GM23338 (cell line): ENCODE data around the gene SH2D6.

Source experiments
- CTCF ChIP-seq, 2 experiments: fragments of 200-600 bp in 1 of 2; sonication (generic) in 1 of 2; conservative IDR thresholded peaks; 2 replicates each; pipeline versions ENCODE4 v1.5.1 to v1.6.1; 2016 to 2017; ENCODE audit warnings: antibody characterized with exemption in 2 of 2, low read depth in 2 of 2, mild to moderate bottlenecking in 2 of 2, moderate library complexity in 1 of 2
- EZH2 ChIP-seq: fragments of 200-600 bp; sonication (generic); IDR thresholded peaks from one replicate; pipeline ENCODE4 v1.8.0; 2017; ENCODE audit warnings: antibody characterized with exemption, mild to moderate bottlenecking, low read depth; ENCODE audit not compliant: unreplicated experiment
- EZH2phosphoT487 ChIP-seq: fragments of 200-600 bp; sonication (generic); IDR thresholded peaks from one replicate; pipeline ENCODE4 v1.8.1; 2018; ENCODE audit warnings: antibody characterized with exemption; ENCODE audit not compliant: unreplicated experiment
- JUNB ChIP-seq: IDR thresholded peaks from one replicate; pipeline ENCODE4 v1.6.1; 2016; ENCODE audit warnings: antibody characterized with exemption; ENCODE audit not compliant: unreplicated experiment
- POLR2AphosphoS5 ChIP-seq: IDR thresholded peaks from 2 replicates; pipeline ENCODE4 v1.6.1; 2016; ENCODE audit warnings: antibody characterized with exemption, low read depth
- TF ChIP-seq, protein P1 (sequence below): IDR thresholded peaks from one replicate; pipeline ENCODE4 v1.6.1; 2018; ENCODE audit warnings: antibody characterized with exemption; ENCODE audit not compliant: unreplicated experiment

GRCh38 chr2:85401844-85402243 lies 16.7 kb upstream of the SH2D6 start:
- no peak for TF ChIP-seq CTCF (conservative IDR thresholded peaks at IDR 0.05; ENCODE audit: low read depth in 2 of 2)
- TF ChIP-seq, protein P1, sequence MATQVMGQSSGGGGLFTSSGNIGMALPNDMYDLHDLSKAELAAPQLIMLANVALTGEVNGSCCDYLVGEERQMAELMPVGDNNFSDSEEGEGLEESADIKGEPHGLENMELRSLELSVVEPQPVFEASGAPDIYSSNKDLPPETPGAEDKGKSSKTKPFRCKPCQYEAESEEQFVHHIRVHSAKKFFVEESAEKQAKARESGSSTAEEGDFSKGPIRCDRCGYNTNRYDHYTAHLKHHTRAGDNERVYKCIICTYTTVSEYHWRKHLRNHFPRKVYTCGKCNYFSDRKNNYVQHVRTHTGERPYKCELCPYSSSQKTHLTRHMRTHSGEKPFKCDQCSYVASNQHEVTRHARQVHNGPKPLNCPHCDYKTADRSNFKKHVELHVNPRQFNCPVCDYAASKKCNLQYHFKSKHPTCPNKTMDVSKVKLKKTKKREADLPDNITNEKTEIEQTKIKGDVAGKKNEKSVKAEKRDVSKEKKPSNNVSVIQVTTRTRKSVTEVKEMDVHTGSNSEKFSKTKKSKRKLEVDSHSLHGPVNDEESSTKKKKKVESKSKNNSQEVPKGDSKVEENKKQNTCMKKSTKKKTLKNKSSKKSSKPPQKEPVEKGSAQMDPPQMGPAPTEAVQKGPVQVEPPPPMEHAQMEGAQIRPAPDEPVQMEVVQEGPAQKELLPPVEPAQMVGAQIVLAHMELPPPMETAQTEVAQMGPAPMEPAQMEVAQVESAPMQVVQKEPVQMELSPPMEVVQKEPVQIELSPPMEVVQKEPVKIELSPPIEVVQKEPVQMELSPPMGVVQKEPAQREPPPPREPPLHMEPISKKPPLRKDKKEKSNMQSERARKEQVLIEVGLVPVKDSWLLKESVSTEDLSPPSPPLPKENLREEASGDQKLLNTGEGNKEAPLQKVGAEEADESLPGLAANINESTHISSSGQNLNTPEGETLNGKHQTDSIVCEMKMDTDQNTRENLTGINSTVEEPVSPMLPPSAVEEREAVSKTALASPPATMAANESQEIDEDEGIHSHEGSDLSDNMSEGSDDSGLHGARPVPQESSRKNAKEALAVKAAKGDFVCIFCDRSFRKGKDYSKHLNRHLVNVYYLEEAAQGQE: no peak
- no peak for TF ChIP-seq EZH2phosphoT487
- TF ChIP-seq EZH2: no peak
- no peak for TF ChIP-seq POLR2AphosphoS5
- TF ChIP-seq JUNB: no peak
